HG02763 (cell line): ENCODE data around the gene BUB1B.

Source experiments
- ATAC-seq: cut with Tn5 transposase; IDR thresholded peaks from one replicate; pipeline ENCODE4 v1.9.1; 2021; ENCODE audit warnings: mild to moderate bottlenecking, moderate library complexity; ENCODE audit not compliant: unreplicated experiment

BUB1B gene

GRCh38 chr15:40252438-40253166, 91.7 kb downstream of the BUB1B start:
- no peak for ATAC-seq

- ATAC-seq, result no peak
Observed at GRCh38 chr15:40253167-40253790, 92.4 kb downstream of the BUB1B start.

GRCh38 chr15:40254452-40254851, 93.6 kb downstream of the BUB1B start:
- no peak for ATAC-seq

- ATAC-seq, result no peak
Observed at GRCh38 chr15:40255033-40255432, 94.2 kb downstream of the BUB1B start.

- no peak for ATAC-seq
Observed at GRCh38 chr15:40256638-40257235, 95.9 kb downstream of the BUB1B start.

- no peak for ATAC-seq
Observed at GRCh38 chr15:40257656-40258450, 97.0 kb downstream of the BUB1B start.

GRCh38 chr15:40258544-40258943, 97.7 kb downstream of the BUB1B start:
- ATAC-seq, result no peak

GRCh38 chr15:40259021-40259420, 98.2 kb downstream of the BUB1B start:
- no peak for ATAC-seq

- ATAC-seq, result no peak
Observed at GRCh38 chr15:40263024-40263754, 102.3 kb downstream of the BUB1B start.

- ATAC-seq, result no peak
Observed at GRCh38 chr15:40264321-40265153, 103.7 kb downstream of the BUB1B start.

GRCh38 chr15:40265355-40265754, 104.5 kb downstream of the BUB1B start:
- no peak for ATAC-seq

- no peak for ATAC-seq
Observed at GRCh38 chr15:40265875-40266274, 105.0 kb downstream of the BUB1B start.

- no peak for ATAC-seq
Observed at GRCh38 chr15:40266828-40267304, 106.0 kb downstream of the BUB1B start.

GRCh38 chr15:40267670-40268069, 106.8 kb downstream of the BUB1B start:
- no peak for ATAC-seq

GRCh38 chr15:40269604-40270003, 108.7 kb downstream of the BUB1B start:
- no peak for ATAC-seq

- ATAC-seq, result no peak
Observed at GRCh38 chr15:40270246-40270995, 109.6 kb downstream of the BUB1B start.
